SU-DHL-6 (cell line): Measurements from ENCODE around the gene MAP1B.

Experiments used
- CTCF ChIP-seq: fragments of 200-600 bp; sonication (generic); IDR thresholded peaks from one replicate; pipeline ENCODE4 v1.5.1; 2017; ENCODE audit warnings: antibody characterized with exemption, mild to moderate bottlenecking, low read length, moderate library complexity; ENCODE audit not compliant: insufficient read depth, poor library complexity, severe bottlenecking
- EZH2phosphoT487 ChIP-seq: fragments of 200-600 bp; sonication (generic), shearing (Covaris generic); conservative IDR thresholded peaks from 2 replicates; pipeline ENCODE4 v1.6.1; 2018; ENCODE audit warnings: mild to moderate bottlenecking, antibody characterized with exemption, low read length, moderate library complexity, mixed read lengths

DNA sequence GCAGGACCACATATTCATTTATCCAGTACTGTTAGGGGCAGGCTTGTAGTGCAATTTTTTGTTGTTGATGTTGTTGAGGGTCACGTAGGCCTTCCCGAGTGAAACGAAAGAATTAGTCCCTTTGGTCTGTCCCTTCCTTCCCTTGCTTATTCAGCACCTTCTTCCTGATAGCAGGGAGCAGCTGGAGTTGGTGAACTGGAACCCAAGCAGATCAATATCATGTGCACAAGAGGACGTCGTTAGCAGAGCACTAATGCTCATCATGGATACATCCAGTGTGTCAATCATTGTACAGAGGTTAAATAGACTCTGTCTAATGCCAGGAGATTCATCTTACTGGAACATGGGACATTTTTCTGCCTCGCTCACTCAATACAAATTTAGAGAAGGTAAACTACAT, 33.0 kb upstream of the MAP1B start:
- TF ChIP-seq EZH2phosphoT487 (no peak), CTCF (no peak)
